ENCODE results near the gene CNGB1.

Gene CNGB1

GRCh38 chr16:57951204-57951960 is 19.5 kb downstream of the CNGB1 start:
- POLR2A ChIA-PET, result no interaction called here
- TF ChIP-seq, protein P1, sequence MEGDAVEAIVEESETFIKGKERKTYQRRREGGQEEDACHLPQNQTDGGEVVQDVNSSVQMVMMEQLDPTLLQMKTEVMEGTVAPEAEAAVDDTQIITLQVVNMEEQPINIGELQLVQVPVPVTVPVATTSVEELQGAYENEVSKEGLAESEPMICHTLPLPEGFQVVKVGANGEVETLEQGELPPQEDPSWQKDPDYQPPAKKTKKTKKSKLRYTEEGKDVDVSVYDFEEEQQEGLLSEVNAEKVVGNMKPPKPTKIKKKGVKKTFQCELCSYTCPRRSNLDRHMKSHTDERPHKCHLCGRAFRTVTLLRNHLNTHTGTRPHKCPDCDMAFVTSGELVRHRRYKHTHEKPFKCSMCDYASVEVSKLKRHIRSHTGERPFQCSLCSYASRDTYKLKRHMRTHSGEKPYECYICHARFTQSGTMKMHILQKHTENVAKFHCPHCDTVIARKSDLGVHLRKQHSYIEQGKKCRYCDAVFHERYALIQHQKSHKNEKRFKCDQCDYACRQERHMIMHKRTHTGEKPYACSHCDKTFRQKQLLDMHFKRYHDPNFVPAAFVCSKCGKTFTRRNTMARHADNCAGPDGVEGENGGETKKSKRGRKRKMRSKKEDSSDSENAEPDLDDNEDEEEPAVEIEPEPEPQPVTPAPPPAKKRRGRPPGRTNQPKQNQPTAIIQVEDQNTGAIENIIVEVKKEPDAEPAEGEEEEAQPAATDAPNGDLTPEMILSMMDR (IDR thresholded peaks at IDR 0.05; ENCODE audit: control extremely low read depth, extremely low read depth, low read depth, missing control alignments), result no peak
- CTCF ChIA-PET, result no interaction called here
- no peak for DNase-seq (ENCODE audit: extremely low spot score)

- POLR2A ChIA-PET, result no interaction called here
- TF ChIP-seq, protein P1 (IDR thresholded peaks at IDR 0.05; ENCODE audit: control extremely low read depth, extremely low read depth, low read depth, missing control alignments), result no peak
- DNase-seq (ENCODE audit: extremely low spot score), result no peak
- CTCF ChIA-PET, result interaction anchor here (0.8 kb wide), 1 partner anchor 23 kb away, joined by 3 read pairs; no protein-coding TSS in a partner anchor
Observed at GRCh38 chr16:57950382-57950781, 20.5 kb downstream of the CNGB1 start.

DNA sequence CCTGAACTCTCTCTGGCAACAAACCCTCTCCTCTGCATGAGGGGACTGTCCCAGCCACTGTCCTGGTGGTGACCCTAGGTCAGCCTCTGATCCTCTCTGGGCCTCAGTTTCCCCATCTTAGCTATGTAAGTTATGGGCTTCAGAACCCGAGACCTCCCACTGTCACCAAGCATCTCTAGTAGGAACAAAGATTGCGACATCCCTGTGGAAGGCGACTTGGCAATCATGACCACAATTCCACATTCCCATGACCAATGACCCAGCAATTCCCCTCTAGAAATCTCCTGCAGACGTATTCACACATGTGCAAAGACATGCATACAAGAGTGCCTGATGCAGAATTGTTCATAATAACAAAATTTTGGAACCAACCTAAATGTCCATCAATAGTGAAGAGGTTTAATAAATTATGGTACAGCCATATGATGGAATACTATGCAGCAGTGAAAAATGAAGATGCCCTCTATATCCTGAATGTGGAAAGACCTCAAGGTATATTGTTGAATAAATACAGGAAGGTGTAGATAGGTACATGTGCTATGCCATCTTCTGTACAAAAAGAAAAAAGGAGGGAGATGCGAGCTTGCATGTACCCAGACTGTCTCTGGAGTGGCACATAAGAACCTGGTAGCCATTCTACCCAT is 21.2 kb downstream of the CNGB1 start:
- TF ChIP-seq, protein P1 (IDR thresholded peaks at IDR 0.05; ENCODE audit: control extremely low read depth, extremely low read depth, low read depth, missing control alignments), result no peak
- CTCF ChIA-PET, result interaction anchor here (0.8 kb wide), 1 partner anchor 23 kb away, joined by 3 read pairs; no protein-coding TSS in a partner anchor
- POLR2A ChIA-PET, result no interaction called here
- DNase-seq (ENCODE audit: extremely low spot score), result no peak

- TF ChIP-seq, protein P1 (IDR thresholded peaks at IDR 0.05; ENCODE audit: control extremely low read depth, extremely low read depth, low read depth, missing control alignments), result no peak
- POLR2A ChIA-PET, result no interaction called here
- no peak for DNase-seq (ENCODE audit: extremely low spot score)
- CTCF ChIA-PET, result no interaction called here
Observed at GRCh38 chr16:57949013-57949412, 21.9 kb downstream of the CNGB1 start.

DNA sequence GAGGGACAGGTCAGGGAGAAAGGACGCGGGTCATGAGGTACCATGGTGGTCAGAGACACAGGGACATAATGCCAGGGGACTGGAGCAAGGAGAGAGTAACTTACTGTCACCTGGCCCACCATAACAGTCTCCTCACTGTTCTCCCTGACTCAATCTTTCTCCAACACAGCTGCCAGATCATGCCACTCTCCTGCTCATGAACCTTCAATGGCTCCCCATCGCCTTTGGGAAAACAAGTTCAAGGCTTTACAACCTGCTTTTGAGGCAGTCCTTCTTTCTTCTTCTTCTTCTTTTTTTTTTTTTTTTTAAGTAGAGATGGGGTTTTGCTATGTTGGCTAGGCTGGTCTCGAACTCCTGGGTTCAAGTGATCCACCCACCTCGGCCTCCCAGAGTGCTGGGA is 22.9 kb downstream of the CNGB1 start:
- ChIA-PET CTCF (no interaction called here), POLR2A (no interaction called here)
- DNase-seq (ENCODE audit: extremely low spot score), result no peak
- TF ChIP-seq, protein P1 (IDR thresholded peaks at IDR 0.05; ENCODE audit: control extremely low read depth, extremely low read depth, low read depth, missing control alignments), result no peak

DNA sequence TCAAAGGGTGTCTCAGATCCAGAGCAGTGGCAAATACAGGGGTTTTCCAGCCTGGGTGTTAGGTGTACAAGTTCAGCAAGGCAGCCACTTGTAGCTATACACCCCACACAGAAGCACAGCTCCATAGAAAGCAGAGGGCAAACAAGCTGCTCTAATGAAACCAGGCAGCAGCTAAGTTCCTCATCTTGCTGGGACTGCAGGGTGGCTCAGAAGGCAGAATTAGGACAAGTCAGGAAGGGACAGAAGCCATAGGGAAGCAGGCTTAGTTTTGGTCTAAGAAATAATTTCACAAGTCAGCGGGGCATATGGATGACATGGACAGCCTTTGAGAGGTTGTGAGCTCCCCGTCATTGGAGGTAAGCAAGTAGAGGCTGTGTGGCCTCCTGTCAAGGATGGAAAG is 23.7 kb downstream of the CNGB1 start:
- TF ChIP-seq, protein P1 (IDR thresholded peaks at IDR 0.05; ENCODE audit: control extremely low read depth, extremely low read depth, low read depth, missing control alignments), result no peak
- CTCF ChIA-PET, result no interaction called here
- DNase-seq (ENCODE audit: extremely low spot score), result no peak
- POLR2A ChIA-PET, result no interaction called here

Measured in GM10248 (cell line).